ENCODE results near the gene INHBE. TPM values are rescaled to one million over a fixed set of nuclear protein-coding genes. Genes with fewer than 3 reads are reported as not detected.
"Not testable (repeated sequence)": the region's sequence is repeated elsewhere in the genome, so short reads cannot be mapped to it uniquely, and the experiment has no call there.

Gene INHBE
- total and polyA plus RNA-seq, 4 donors, result 17.6 to 181 (median 110) TPM

GRCh38 chr12:57441846-57442427 is 13.2 kb upstream of the INHBE start:
- Histone ChIP-seq H3K9me3 (ENCODE audit: control insufficient read depth in 4 of 4, low read length in 3 of 4) (no peaks in the 10 kb centered on the region), H3K27me3 (ENCODE audit: control insufficient read depth in 4 of 4, insufficient read depth in 4 of 4, low read length in 3 of 4) (no peaks in the 10 kb centered on the region), H3K36me3 (ENCODE audit: control insufficient read depth in 4 of 4, insufficient read depth in 3 of 4, low read depth in 1 of 4, low read length in 3 of 4) (peaks cover 0 to 18% (median 4%) of the 10 kb centered on the region in 4 donors), H3K9ac (ENCODE audit: low read depth in 1 of 2, low read length in 2 of 2) (no peak overlapping the region), H3K4me1 (ENCODE audit: control insufficient read depth in 4 of 4, insufficient read depth in 4 of 4, low read length in 3 of 4) (peaks cover 0 to 32% (median 18%) of the 10 kb centered on the region in 4 donors), H3K27ac (ENCODE audit: low read depth in 1 of 2, low read length in 2 of 2) (no peak overlapping the region), H3K4me3 (ENCODE audit: low read depth in 1 of 3, low read length in 3 of 3) (no peak overlapping the region)
- WGBS, result 88% methylated on average over 1 of the region's 1 CpG
- no peak for DNase-seq (ENCODE audit: low spot score)
- TF ChIP-seq, protein P1, sequence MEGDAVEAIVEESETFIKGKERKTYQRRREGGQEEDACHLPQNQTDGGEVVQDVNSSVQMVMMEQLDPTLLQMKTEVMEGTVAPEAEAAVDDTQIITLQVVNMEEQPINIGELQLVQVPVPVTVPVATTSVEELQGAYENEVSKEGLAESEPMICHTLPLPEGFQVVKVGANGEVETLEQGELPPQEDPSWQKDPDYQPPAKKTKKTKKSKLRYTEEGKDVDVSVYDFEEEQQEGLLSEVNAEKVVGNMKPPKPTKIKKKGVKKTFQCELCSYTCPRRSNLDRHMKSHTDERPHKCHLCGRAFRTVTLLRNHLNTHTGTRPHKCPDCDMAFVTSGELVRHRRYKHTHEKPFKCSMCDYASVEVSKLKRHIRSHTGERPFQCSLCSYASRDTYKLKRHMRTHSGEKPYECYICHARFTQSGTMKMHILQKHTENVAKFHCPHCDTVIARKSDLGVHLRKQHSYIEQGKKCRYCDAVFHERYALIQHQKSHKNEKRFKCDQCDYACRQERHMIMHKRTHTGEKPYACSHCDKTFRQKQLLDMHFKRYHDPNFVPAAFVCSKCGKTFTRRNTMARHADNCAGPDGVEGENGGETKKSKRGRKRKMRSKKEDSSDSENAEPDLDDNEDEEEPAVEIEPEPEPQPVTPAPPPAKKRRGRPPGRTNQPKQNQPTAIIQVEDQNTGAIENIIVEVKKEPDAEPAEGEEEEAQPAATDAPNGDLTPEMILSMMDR (IDR thresholded peaks at IDR 0.05; ENCODE audit: low read depth, low read length, missing input control), result no peak
- TF ChIP-seq HNF4A (conservative IDR thresholded peaks at IDR 0.05) (no peak), FOXA2 (IDR thresholded peaks at IDR 0.05) (no peak), NR2F2 (IDR thresholded peaks at IDR 0.05) (no peak), JUND (IDR thresholded peaks at IDR 0.05) (no peak), YY1 (IDR thresholded peaks at IDR 0.05) (no peak), REST (IDR thresholded peaks at IDR 0.05) (no peak), ZBTB33 (IDR thresholded peaks at IDR 0.05) (no peak), HNF4G (IDR thresholded peaks at IDR 0.05) (no peak), ATF3 (IDR thresholded peaks at IDR 0.05) (no peak), TAF1 (conservative IDR thresholded peaks at IDR 0.05) (no peak), SP1 (IDR thresholded peaks at IDR 0.05) (no peak), FOXA1 (IDR thresholded peaks at IDR 0.05) (no peak), EGR1 (IDR thresholded peaks at IDR 0.05; ENCODE audit: low read depth in 2 of 2) (no peak), RXRA (IDR thresholded peaks at IDR 0.05) (no peak), MAX (IDR thresholded peaks at IDR 0.05) (no peak)

- WGBS, result 85% methylated on average over 6 of the region's 6 CpGs
- not testable (repeated sequence) for H3K9ac ChIP-seq (ENCODE audit: low read depth in 1 of 2, low read length in 2 of 2); H3K9me3 ChIP-seq (ENCODE audit: control insufficient read depth in 4 of 4, low read length in 3 of 4); H3K27me3 ChIP-seq (ENCODE audit: control insufficient read depth in 4 of 4, insufficient read depth in 4 of 4, low read length in 3 of 4); DNase-seq (ENCODE audit: low spot score); H3K4me3 ChIP-seq (ENCODE audit: low read depth in 1 of 3, low read length in 3 of 3)
- H3K36me3 ChIP-seq (ENCODE audit: control insufficient read depth in 4 of 4, insufficient read depth in 3 of 4, low read depth in 1 of 4, low read length in 3 of 4), result peaks cover 0 to 18% (median 5%) of the 10 kb centered on the region in 4 donors
- peak overlapping the region in 1 of 2 donors; percentile 5 for H3K27ac ChIP-seq (ENCODE audit: low read depth in 1 of 2, low read length in 2 of 2)
- peaks cover 0 to 27% (median 14%) of the 10 kb centered on the region in 4 donors for H3K4me1 ChIP-seq (ENCODE audit: control insufficient read depth in 4 of 4, insufficient read depth in 4 of 4, low read length in 3 of 4)
Measured at GRCh38 chr12:57444337-57444736, 10.8 kb upstream of the INHBE start.
